Upper lobe of left lung (tissue), 6 donors: Measurements from ENCODE around the gene GNB1L. TPM values are rescaled to one million over a fixed set of nuclear protein-coding genes. Genes with fewer than 3 reads are reported as not detected.

Source experiments
- ATAC-seq, 2 donors: fragments of 200-7000 bp; cut with Tn5 transposase; one replicate each; pipeline ENCODE4 v1.9.1; 2022; ENCODE audit warnings: mild to moderate bottlenecking in 2 of 2, moderate library complexity in 2 of 2; ENCODE audit not compliant: low FRiP score in 2 of 2
- DNase-seq, 2 donors: peaks; one replicate each; pipeline ENCODE4 v3.0.0-alpha.2; 2019 to 2020
- H3K27ac ChIP-seq, 4 donors: fragments of 200-600 bp; sonication (generic); one replicate each; pipeline ENCODE4 v1.5.1; 2016 to 2019
- H3K27me3 ChIP-seq, 4 donors: fragments of 200-600 bp; sonication (generic); one replicate each; pipeline ENCODE4 v1.5.1; 2017 to 2019
- H3K36me3 ChIP-seq, 4 donors: fragments of 200-600 bp; sonication (generic); one replicate each; pipeline ENCODE4 v1.5.1; 2016 to 2019
- H3K4me1 ChIP-seq, 4 donors: fragments of 200-600 bp; sonication (generic); one replicate each; pipeline ENCODE4 v1.5.1; 2018 to 2019
- H3K4me3 ChIP-seq, 4 donors: fragments of 200-600 bp; sonication (generic); one replicate each; pipeline ENCODE4 v1.5.1; 2017 to 2019; ENCODE audit warnings: mild to moderate bottlenecking in 2 of 4, moderate library complexity in 1 of 4
- H3K9me3 ChIP-seq, 4 donors: fragments of 200-600 bp; sonication (generic); one replicate each; pipeline ENCODE4 v1.5.1; 2018 to 2019
- EP300 ChIP-seq, 4 donors: sonication (generic); formaldehyde crosslinking; IDR thresholded peaks; one replicate each; pipeline ENCODE4 v1.5.1; 2017; ENCODE audit warnings: antibody characterized with exemption in 4 of 4, control low read depth in 2 of 4
- POLR2A ChIP-seq, 4 donors: fragments of 450-650 bp; IDR thresholded peaks; one replicate each; pipeline ENCODE4 v1.5.1; 2016 to 2017; ENCODE audit warnings: antibody characterized with exemption in 4 of 4, mild to moderate bottlenecking in 2 of 4
- POLR2AphosphoS5 ChIP-seq, 2 donors: sonication (generic); formaldehyde crosslinking; IDR thresholded peaks; one replicate each; pipeline ENCODE4 v1.5.1; 2017; ENCODE audit warnings: antibody characterized with exemption in 2 of 2
- WGBS, 2 donors: methylation state at CpG; one replicate each; pipeline ENCODE4 v1.1.5; 2017 to 2018; 5-methylcytosine and 5-hydroxymethylcytosine counted together
- total RNA-seq, 6 donors: library from RNA; depleted of rRNA in 4 of 6; stranded (reverse); fragments of >200 nt in 4 of 6; gene quantifications; one replicate each; pipeline versions ENCODE4 v1.1.0 to v1.2.1, GENCODE V29; 2016 to 2021
- TF ChIP-seq, protein P1 (sequence below), 6 experiments: fragments of 450-650 bp in 4 of 6; fragments of 200-600 bp in 2 of 6; sonication (generic) in 2 of 6; IDR thresholded peaks; one replicate each; pipeline ENCODE4 v1.5.1; 2016 to 2019; ENCODE audit warnings: antibody characterized with exemption in 6 of 6
- donor health status: DM: no; HTN: no; CAD: no; lungs with moderate emphysema.
- donor health status: DM: no; HTN: yes; CAD: no; lungs with severe emphysema.

GNB1L gene
- total RNA-seq, 6 donors from 2014 or later, result 0.78 to 11.1 (median 6.8) TPM

DNA sequence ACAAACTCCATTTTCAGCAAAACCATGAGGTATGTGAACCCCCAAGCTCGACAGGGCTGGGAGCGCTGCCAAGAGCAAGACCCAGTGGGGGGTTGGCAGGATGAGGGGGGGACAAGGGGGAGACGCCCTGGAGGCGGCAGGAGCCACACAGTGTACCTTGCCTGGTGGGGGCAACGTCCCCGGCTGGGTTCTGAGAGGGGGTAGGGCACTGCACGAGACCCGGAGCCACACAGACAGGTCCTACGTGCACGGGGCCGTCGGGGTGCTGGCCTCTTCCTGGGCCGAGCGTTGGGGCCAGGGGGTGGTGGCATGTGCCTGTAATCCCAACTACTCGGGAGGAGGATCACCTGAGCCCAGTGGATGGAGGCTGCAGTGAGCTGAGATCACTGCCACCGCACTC lies 65.3 kb downstream of the GNB1L start:
- no peaks in the 10 kb centered on the region for H3K27me3 ChIP-seq
- DNase-seq (peak in 1 of 2 donors; percentile 64), ATAC-seq (peak in 1 of 2 donors; percentile 19)
- no peaks in the 10 kb centered on the region for H3K36me3 ChIP-seq
- no peak overlapping the region for H3K4me3 ChIP-seq
- WGBS, 2 donors, result 88% methylated on average over 12 to 15 of the region's 16 CpGs
- no peak overlapping the region for H3K27ac ChIP-seq
- peaks cover 0 to 4% (median 0%) of the 10 kb centered on the region in 4 donors for H3K9me3 ChIP-seq
- TF ChIP-seq EP300 (IDR thresholded peaks at IDR 0.05) (no peak), POLR2AphosphoS5 (IDR thresholded peaks at IDR 0.05) (no peak), POLR2A (IDR thresholded peaks at IDR 0.05) (no peak)
- TF ChIP-seq, protein P1, sequence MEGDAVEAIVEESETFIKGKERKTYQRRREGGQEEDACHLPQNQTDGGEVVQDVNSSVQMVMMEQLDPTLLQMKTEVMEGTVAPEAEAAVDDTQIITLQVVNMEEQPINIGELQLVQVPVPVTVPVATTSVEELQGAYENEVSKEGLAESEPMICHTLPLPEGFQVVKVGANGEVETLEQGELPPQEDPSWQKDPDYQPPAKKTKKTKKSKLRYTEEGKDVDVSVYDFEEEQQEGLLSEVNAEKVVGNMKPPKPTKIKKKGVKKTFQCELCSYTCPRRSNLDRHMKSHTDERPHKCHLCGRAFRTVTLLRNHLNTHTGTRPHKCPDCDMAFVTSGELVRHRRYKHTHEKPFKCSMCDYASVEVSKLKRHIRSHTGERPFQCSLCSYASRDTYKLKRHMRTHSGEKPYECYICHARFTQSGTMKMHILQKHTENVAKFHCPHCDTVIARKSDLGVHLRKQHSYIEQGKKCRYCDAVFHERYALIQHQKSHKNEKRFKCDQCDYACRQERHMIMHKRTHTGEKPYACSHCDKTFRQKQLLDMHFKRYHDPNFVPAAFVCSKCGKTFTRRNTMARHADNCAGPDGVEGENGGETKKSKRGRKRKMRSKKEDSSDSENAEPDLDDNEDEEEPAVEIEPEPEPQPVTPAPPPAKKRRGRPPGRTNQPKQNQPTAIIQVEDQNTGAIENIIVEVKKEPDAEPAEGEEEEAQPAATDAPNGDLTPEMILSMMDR (IDR thresholded peaks at IDR 0.05), result no peak
- H3K4me1 ChIP-seq, result no peaks in the 10 kb centered on the region

DNA sequence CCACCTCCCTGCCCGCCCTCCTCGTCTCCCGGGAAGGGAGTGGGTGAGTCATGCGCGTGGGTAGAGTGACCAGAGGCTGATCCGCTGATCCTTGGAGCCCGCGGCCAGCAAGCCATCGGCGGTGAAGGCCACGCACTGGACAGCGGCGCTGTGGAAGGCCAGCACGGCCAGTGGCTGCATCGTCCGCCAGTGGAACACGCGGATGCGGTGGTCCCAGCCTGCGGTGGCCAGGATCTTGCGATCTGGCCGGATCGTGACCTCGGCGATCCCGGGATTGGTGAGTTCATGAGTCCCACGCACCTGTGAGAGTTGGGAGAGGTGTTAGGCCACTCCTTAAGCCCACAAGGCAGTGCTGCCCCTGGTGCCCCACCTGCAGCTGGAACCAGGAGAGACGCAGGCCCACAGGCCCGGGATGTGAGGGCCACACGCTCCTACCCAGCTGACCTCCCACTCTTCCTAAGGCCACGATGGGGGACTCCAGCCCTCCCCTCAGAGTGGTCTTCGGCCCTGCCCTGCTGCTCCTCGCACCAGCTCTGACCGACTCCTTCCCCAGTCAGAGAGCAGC lies 65.9 kb downstream of the GNB1L start:
- Histone ChIP-seq H3K4me1 (no peaks in the 10 kb centered on the region), H3K9me3 (peaks cover 0 to 4% (median 0%) of the 10 kb centered on the region in 4 donors), H3K4me3 (no peak overlapping the region), H3K27me3 (no peaks in the 10 kb centered on the region), H3K27ac (no peak overlapping the region), H3K36me3 (no peaks in the 10 kb centered on the region)
- 97 to 98% methylated on average over 23 to 26 of the region's 34 CpGs for WGBS, 2 donors
- DNase-seq, result peak in 1 of 2 donors; percentile 72
- TF ChIP-seq, protein P1 (IDR thresholded peaks at IDR 0.05), result no peak
- TF ChIP-seq EP300 (IDR thresholded peaks at IDR 0.05) (no peak), POLR2A (IDR thresholded peaks at IDR 0.05) (no peak), POLR2AphosphoS5 (IDR thresholded peaks at IDR 0.05) (no peak)
- ATAC-seq, result no peak

DNA sequence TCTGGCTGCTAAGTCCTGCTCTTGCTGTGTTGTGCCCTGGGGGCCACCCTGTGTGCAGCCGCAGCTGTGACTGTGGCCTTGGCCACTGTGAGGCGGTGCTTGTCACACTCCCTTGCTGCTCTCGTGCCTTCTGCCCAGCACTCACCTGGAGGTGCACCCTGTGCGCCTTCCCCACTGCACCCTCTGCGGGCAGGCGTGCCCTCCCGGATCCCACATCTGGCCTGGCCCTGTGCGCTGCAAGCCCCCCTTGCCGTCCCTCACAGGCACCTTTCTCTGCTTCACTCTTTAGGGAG lies 66.9 kb downstream of the GNB1L start:
- WGBS, 2 donors, result 97 to 98% methylated on average over 9 of the region's 9 CpGs
- peaks cover 0 to 4% (median 0%) of the 10 kb centered on the region in 4 donors for H3K9me3 ChIP-seq
- H3K4me3 ChIP-seq, result no peak overlapping the region
- no peaks in the 10 kb centered on the region for H3K36me3 ChIP-seq
- no peaks in the 10 kb centered on the region for H3K4me1 ChIP-seq
- H3K27ac ChIP-seq, result no peak overlapping the region
- ATAC-seq (no peak), DNase-seq (no peak)
- TF ChIP-seq POLR2A (IDR thresholded peaks at IDR 0.05) (no peak), POLR2AphosphoS5 (IDR thresholded peaks at IDR 0.05) (no peak), EP300 (IDR thresholded peaks at IDR 0.05) (no peak)
- TF ChIP-seq, protein P1 (IDR thresholded peaks at IDR 0.05), result no peak
- no peaks in the 10 kb centered on the region for H3K27me3 ChIP-seq

- Histone ChIP-seq H3K4me3 (no peak overlapping the region), H3K27me3 (no peaks in the 10 kb centered on the region), H3K36me3 (no peaks in the 10 kb centered on the region), H3K27ac (no peak overlapping the region), H3K9me3 (peaks cover 0 to 2% (median 0%) of the 10 kb centered on the region in 4 donors), H3K4me1 (no peaks in the 10 kb centered on the region)
- TF ChIP-seq EP300 (IDR thresholded peaks at IDR 0.05), result no peak
- TF ChIP-seq, protein P1 (IDR thresholded peaks at IDR 0.05), result no peak
- no peak for TF ChIP-seq POLR2A (IDR thresholded peaks at IDR 0.05)
- TF ChIP-seq POLR2AphosphoS5 (IDR thresholded peaks at IDR 0.05), result no peak
- DNase-seq, result peak in 1 of 2 donors; percentile 68
- WGBS, 2 donors, result 93 to 94% methylated on average over 24 to 27 of the region's 28 CpGs
- no peak for ATAC-seq
Measured at GRCh38 chr22:19786959-19787848, 67.5 kb downstream of the GNB1L start.
